HG03159 (cell line): Measurements from ENCODE around the gene EHBP1.

ENCODE experiments used
- ATAC-seq: cut with Tn5 transposase; IDR thresholded peaks from one replicate; pipeline ENCODE4 v1.9.1; 2021; ENCODE audit warnings: mild to moderate bottlenecking, moderate library complexity; ENCODE audit not compliant: unreplicated experiment

EHBP1 gene

GRCh38 chr2:62871506-62871905, 166.0 kb downstream of the EHBP1 start:
- no peak for ATAC-seq

- no peak for ATAC-seq
These were observed 168.1 kb downstream of the EHBP1 start for GRCh38 chr2:62873603-62874002.

DNA sequence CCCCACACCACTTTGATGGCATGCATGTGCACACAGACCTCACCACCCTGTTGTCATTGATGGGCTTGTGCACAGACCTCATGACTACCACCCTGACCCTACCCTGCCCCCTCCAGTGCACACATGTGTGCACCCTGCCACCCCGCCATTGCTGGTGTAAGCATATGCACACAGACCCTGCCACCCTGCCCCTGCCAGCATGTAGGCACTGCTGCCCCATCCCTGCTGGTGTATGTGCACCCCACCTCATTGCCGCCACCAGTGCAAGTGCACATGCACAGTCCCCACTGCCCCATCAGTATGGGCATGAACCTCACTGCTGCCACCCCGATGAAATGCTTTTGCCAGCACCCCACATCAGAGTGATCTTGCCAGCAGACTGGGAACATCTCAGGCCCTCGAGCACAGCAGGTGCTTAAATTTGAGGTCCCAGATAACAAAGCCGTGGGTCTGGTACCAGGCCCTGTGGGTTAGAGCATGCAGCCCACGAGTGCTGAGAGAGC, 169.4 kb downstream of the EHBP1 start:
- no peak for ATAC-seq

GRCh38 chr2:62881162-62881795, 175.8 kb downstream of the EHBP1 start:
- ATAC-seq: no peak

GRCh38 chr2:62883629-62884028, 178.1 kb downstream of the EHBP1 start:
- ATAC-seq: no peak

GRCh38 chr2:62884086-62884485, 178.6 kb downstream of the EHBP1 start:
- no peak for ATAC-seq

GRCh38 chr2:62884514-62884913, 179.0 kb downstream of the EHBP1 start:
- ATAC-seq: no peak

- no peak for ATAC-seq
These were observed 189.6 kb downstream of the EHBP1 start for GRCh38 chr2:62894966-62895631.

GRCh38 chr2:62895632-62896009, 190.1 kb downstream of the EHBP1 start:
- ATAC-seq: no peak

- ATAC-seq: no peak
These were observed 191.8 kb downstream of the EHBP1 start for GRCh38 chr2:62897187-62897827.

- no peak for ATAC-seq
These were observed 198.8 kb downstream of the EHBP1 start for GRCh38 chr2:62904344-62904743.

GRCh38 chr2:62908145-62908544, 202.6 kb downstream of the EHBP1 start:
- no peak for ATAC-seq

- ATAC-seq: no peak
These were observed 207.8 kb downstream of the EHBP1 start for GRCh38 chr2:62913311-62913710.

GRCh38 chr2:62919041-62919440, 213.5 kb downstream of the EHBP1 start:
- ATAC-seq: no peak

DNA sequence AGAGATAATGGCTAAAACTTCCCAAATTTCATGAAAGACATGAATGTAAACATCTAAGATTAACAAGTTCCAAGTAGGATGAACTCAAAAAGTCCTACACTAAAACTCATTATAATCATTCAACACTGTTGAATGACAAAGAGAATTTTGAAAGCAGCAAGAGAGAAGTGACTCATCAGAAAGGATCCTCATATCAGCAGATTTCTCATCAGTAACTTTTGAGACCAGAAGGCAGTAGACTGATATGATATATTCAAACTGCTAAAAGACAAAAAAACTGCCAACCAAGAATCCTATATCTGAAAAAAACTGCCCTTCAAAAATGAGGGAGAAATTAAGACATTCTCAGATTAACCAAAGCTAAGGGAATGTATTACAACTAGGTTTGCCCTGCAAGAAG, 214.6 kb downstream of the EHBP1 start:
- ATAC-seq: no peak

GRCh38 chr2:62923242-62923641, 217.7 kb downstream of the EHBP1 start:
- ATAC-seq: no peak

DNA sequence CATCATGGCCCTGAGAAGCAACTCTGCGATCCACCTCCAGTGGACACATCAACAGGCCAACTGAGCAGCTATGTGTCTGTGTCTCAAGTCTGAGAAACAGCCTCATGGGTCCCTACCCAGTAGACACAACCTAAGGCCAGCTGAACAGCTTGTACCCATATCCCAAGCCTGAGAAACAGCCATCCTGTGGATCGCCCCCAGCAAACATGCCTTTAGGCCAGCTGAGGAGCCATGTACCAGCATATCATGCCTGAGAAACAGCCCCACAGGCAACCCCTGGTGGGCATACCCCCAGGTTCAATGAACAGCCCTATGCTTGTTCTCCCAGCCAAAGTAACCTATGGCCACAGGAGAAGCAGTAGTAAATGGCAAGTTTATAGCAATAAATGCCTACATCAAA, 218.4 kb downstream of the EHBP1 start:
- ATAC-seq: no peak

DNA sequence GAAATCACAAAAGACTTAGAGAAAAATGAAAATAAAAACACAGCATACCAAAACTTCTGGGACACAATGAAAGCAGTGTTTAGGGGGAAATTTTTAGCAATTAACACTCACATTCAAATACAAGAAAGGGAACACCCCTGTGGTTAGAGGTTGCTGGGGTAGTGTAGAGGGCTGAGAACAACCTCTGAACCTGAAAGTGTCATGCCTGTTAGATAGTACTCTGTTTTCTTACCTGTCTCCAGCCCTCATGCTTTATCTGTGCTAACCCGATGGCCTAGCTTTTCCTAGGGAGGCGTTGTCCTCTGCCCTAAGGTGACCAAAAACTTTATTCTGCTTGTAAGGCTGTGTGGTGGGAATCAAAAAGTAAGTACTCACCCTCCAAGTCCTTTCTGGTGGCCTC, 222.5 kb downstream of the EHBP1 start:
- ATAC-seq: no peak

GRCh38 chr2:62931536-62931935, 226.0 kb downstream of the EHBP1 start:
- ATAC-seq: no peak

DNA sequence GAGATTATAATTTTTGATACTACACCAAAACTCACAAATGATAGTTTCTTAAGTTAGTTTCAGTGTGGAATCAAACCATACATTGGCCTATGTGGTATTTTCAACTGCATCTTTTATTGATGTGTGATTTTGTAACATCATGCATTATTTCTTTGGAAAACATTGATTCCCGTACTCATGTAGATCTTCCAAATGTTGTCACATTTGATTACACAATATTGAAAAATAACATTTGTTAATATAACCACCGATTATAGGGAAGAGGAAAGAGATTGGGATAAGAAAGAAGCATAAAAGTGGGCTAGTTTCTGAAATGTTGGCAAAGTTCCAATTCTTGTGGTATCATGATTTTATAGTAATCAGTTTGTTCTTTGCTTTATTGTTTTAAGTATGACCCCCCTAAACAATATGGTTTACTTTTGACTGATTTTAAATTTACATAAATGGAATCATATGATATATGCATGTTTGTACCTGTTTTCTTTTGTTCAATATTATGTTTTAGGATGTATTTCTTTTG, 227.9 kb downstream of the EHBP1 start:
- no peak for ATAC-seq

GRCh38 chr2:62934517-62934916, 229.0 kb downstream of the EHBP1 start:
- ATAC-seq: no peak

DNA sequence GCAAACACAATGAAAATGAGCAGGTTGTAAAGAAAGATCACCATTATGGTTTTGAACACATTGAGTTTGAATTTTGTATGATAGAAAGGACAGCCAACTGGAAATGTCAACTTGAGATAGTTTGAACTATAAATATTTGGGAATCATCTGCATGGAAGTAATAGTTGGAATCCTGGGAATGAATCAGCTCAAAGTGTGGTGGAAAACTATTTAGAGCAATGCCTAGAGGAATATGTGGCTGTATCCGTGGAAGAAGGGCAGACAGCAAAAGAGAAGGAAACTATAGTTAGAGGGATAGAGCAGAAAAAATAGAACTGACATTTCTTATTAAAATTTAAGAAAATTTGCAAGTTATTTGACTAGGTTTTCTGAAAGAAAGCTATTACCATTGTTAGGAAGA, 232.6 kb downstream of the EHBP1 start:
- no peak for ATAC-seq
